Stomach (tissue), 9 donors: ENCODE data around the gene ANKRD34A. TPM values are rescaled to one million over a fixed set of nuclear protein-coding genes. Genes with fewer than 3 reads are reported as not detected.

Experiments used
- DNase-seq, 2 donors: peaks; one replicate each; pipeline versions ENCODE4 v3.0.0 to v3.0.0-alpha.2; 2013 to 2019
- H3K27ac ChIP-seq, 5 donors: fragments of 200-600 bp in 4 of 5; sonication (generic) in 4 of 5; one replicate each; pipeline ENCODE4 v1.5.1; 2013 to 2019; ENCODE audit warnings: mild to moderate bottlenecking in 1 of 5, moderate library complexity in 1 of 5
- H3K27me3 ChIP-seq, 3 donors: fragments of 200-600 bp; sonication (generic); one replicate each; pipeline ENCODE4 v1.5.1; 2017 to 2019; ENCODE audit warnings: mixed run types in 1 of 3
- H3K36me3 ChIP-seq, 4 donors: fragments of 200-600 bp; sonication (generic); 1 replicate in 3 of 4; 2 replicates in 1 of 4; pipeline ENCODE4 v1.5.1; 2016 to 2019
- H3K4me1 ChIP-seq, 4 donors: fragments of 200-600 bp; sonication (generic); one replicate each; pipeline ENCODE4 v1.5.1; 2016 to 2019
- H3K4me3 ChIP-seq, 4 donors: fragments of 200-600 bp; sonication (generic) in 3 of 4; one replicate each; pipeline ENCODE4 v1.5.1; 2016 to 2019; ENCODE audit warnings: mild to moderate bottlenecking in 1 of 4
- H3K9me3 ChIP-seq, 4 donors: fragments of 200-600 bp; sonication (generic); one replicate each; pipeline ENCODE4 v1.5.1; 2016 to 2019
- EP300 ChIP-seq: sonication (generic); formaldehyde crosslinking; IDR thresholded peaks from one replicate; pipeline ENCODE4 v1.6.1; 2017; ENCODE audit warnings: antibody characterized with exemption
- POLR2A ChIP-seq, 4 donors: fragments of 450-650 bp; IDR thresholded peaks; one replicate each; pipeline ENCODE4 v1.6.1; 2016; ENCODE audit warnings: antibody characterized with exemption in 4 of 4, control low read depth in 2 of 4, mild to moderate bottlenecking in 1 of 4, moderate library complexity in 1 of 4
- POLR2AphosphoS5 ChIP-seq, 3 donors: sonication (generic); formaldehyde crosslinking; IDR thresholded peaks; one replicate each; pipeline ENCODE4 v1.6.1; 2016; ENCODE audit warnings: antibody characterized with exemption in 3 of 3
- WGBS, 5 donors: extraction: QIAGEN DNeasy Blood & Tissue Kit in 3 of 5; methylation state at CpG; one replicate each; pipeline versions ENCODE4 v1.1.5 to v1.1.7; 2013 to 2018; 5-methylcytosine and 5-hydroxymethylcytosine counted together
- intact Hi-C: fragments of 100-400 bp; cut with DNase I; formaldehyde crosslinking; loops from one replicate; pipeline ENCODE4 v1.15.1; 2023; ENCODE audit warnings: low total_unique reads
- polyA plus RNA-seq, 3 donors: library from polyadenylated mRNA; stranded (reverse); fragments of 200-250 nt; gene quantifications; one replicate each; pipeline ENCODE4 v1.2.3, GENCODE V29; 2013
- total RNA-seq, 5 donors: library from RNA; depleted of rRNA; stranded (reverse); fragments of >200 nt; gene quantifications; one replicate each; pipeline versions ENCODE4 v1.1.0 to v1.2.3, GENCODE V29; 2014 to 2016
- TF ChIP-seq, protein P1 (sequence below), 7 experiments: fragments of 450-650 bp in 4 of 7; fragments of 200-600 bp in 3 of 7; sonication (generic) in 3 of 7; IDR thresholded peaks; one replicate each; pipeline ENCODE4 v1.5.1; 2016 to 2019; ENCODE audit warnings: antibody characterized with exemption in 7 of 7, control low read depth in 2 of 7, mild to moderate bottlenecking in 1 of 7
- donor health status: healthy with polysubstance abuse.
- donor health status: Bipolar disorder and iron deficiency.
- donor health status: healthy.

ANKRD34A gene
- total and polyA plus RNA-seq, 8 donors: 0.19 to 2.6 (median 0.73) TPM; not detected in 3

DNA sequence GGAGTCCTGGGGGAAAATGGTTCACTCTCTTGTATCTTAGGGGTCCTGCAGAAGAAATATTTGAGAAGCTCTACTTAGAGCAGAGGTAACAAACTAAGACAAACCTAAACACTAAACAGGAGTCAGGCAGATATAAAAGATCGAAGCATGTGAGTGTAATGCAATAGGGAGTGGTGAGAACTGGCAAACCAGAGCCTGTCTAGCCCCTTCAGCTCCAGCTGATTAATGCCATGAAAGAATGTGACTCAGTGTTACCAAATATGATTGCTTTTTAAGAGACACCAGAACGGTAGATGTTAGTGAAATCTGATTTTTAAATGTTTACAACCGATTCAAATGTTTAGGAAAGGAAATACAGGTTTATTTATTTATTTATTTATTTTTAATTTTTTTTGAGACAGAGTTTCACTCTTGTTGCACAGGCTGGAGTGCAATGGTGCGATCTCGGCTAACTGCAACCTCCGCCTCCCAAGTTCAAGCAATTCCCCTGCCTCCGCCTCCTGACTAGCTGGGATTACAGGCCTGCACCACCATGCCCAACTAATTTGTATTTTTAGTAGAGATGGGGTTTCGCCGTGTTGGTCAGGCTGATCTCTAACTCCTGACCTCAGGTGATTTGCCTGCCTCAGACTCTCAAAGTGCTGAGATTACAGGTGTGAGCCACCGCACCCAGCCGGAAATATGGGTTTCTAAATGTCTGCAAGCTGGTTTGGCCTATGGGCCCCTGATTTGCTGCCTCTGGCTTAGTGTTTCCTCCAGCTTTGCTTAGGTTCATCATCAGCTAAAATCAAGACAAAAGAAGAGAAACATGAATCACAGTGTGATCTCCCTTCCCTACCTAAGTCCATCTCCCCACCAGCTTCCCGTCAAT lies 19.8 kb upstream of the ANKRD34A start:
- Histone ChIP-seq H3K27me3 (no peaks in the 10 kb centered on the region), H3K4me1 (peaks cover 64 to 93% (median 78%) of the 10 kb centered on the region in 4 donors), H3K4me3 (peak overlapping the region in 1 of 4 donors; percentile 25), H3K36me3 (no peaks in the 10 kb centered on the region), H3K27ac (peak overlapping the region; percentile 54 to 100 (median 96)), H3K9me3 (no peaks in the 10 kb centered on the region)
- no peak for TF ChIP-seq POLR2A (IDR thresholded peaks at IDR 0.05)
- TF ChIP-seq EP300: no peak
- TF ChIP-seq, protein P1, sequence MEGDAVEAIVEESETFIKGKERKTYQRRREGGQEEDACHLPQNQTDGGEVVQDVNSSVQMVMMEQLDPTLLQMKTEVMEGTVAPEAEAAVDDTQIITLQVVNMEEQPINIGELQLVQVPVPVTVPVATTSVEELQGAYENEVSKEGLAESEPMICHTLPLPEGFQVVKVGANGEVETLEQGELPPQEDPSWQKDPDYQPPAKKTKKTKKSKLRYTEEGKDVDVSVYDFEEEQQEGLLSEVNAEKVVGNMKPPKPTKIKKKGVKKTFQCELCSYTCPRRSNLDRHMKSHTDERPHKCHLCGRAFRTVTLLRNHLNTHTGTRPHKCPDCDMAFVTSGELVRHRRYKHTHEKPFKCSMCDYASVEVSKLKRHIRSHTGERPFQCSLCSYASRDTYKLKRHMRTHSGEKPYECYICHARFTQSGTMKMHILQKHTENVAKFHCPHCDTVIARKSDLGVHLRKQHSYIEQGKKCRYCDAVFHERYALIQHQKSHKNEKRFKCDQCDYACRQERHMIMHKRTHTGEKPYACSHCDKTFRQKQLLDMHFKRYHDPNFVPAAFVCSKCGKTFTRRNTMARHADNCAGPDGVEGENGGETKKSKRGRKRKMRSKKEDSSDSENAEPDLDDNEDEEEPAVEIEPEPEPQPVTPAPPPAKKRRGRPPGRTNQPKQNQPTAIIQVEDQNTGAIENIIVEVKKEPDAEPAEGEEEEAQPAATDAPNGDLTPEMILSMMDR (IDR thresholded peaks at IDR 0.05): no peak
- no peak for TF ChIP-seq POLR2AphosphoS5 (IDR thresholded peaks at IDR 0.05)
- intact Hi-C loops: no loop called here
- peak in 1 of 2 donors; percentile 14 for DNase-seq
- 77 to 90% (median 83%) methylated on average over 11 to 12 of the region's 12 CpGs for WGBS, 5 donors

DNA sequence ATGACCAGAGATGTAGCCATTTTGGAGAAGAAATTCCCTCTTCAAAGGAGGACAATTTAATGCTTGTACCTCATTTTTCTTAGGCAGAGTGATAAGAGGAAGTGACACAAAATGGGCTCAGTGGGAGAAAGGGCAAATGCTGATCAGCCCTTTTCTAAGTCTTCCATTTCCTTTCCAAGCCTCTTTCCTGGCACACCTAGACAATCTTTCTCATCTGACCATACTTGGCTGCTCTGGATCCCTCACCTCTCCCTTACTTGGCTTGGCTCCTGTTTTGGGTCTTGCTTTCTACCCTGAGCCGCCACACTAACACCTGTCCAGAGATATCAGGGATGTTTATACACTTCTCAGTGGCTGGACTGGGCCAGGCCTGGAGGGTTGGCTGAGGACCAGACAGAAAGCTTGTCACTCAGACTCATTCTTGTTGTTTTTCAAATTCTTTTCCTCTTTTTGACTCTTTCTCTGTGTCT lies 18.9 kb upstream of the ANKRD34A start:
- 10 to 33% (median 28%) methylated on average over 1 of the region's 1 CpG for WGBS, 5 donors

DNA sequence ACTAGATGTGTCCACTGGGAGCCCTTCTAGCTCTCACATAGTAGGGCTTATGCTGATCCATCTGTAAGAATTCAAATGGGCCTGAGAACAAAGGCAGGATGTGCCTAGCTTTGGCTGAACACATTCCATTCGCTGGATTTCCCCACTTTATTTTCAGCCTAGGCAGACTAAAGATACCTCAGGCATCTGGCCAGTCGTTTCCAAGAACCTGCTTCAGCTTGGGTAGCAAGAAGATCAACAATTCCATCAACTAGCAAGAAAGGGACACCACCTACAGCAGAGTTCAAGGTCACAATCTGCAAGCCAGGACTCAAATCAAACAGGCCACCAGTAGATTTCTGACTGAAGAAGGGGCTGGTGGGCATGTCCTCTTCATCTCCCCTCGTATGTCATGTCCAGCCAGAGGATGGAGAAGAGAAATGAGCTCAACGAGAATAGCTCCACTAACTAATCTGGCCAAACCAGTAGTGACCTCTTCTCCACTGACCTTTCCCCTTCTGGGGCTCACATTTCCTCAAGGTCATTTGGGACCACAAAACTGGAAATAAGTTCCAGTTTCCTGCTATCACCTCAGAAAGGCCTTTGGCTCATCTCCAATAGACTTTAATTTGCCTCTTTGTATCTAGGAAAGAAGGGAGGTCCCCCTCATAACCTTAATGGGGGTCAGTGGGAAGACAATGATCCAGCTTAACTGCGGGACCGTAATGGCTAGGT lies 17.8 kb upstream of the ANKRD34A start:
- Histone ChIP-seq H3K36me3 (no peaks in the 10 kb centered on the region), H3K27me3 (no peaks in the 10 kb centered on the region), H3K4me3 (no peak overlapping the region), H3K4me1 (peaks cover 83 to 99% (median 93%) of the 10 kb centered on the region in 4 donors), H3K9me3 (no peaks in the 10 kb centered on the region), H3K27ac (peak overlapping the region; percentile 76 to 100 (median 96))
- no peak for TF ChIP-seq EP300
- peak; percentile 11 to 31 (median 15) for TF ChIP-seq POLR2AphosphoS5 (IDR thresholded peaks at IDR 0.05)
- TF ChIP-seq, protein P1 (IDR thresholded peaks at IDR 0.05): no peak
- WGBS, 5 donors: 55 to 73% (median 68%) methylated on average over 6 of the region's 6 CpGs
- intact Hi-C loops: no loop called here
- DNase-seq: peak; percentile 25 to 32

More for the DNA sequence above, 18.9 kb upstream of the ANKRD34A start:
- H3K4me3 ChIP-seq: no peak overlapping the region
- no peaks in the 10 kb centered on the region for H3K9me3 ChIP-seq
- DNase-seq: peak; percentile 66 to 88
- H3K36me3 ChIP-seq: no peaks in the 10 kb centered on the region
- H3K27ac ChIP-seq: peak overlapping the region; percentile 63 to 100 (median 96)
- no peaks in the 10 kb centered on the region for H3K27me3 ChIP-seq
- H3K4me1 ChIP-seq: peaks cover 72 to 97% (median 82%) of the 10 kb centered on the region in 4 donors
- TF ChIP-seq, protein P1 (IDR thresholded peaks at IDR 0.05): no peak
- TF ChIP-seq EP300 (no peak), POLR2A (IDR thresholded peaks at IDR 0.05) (no peak), POLR2AphosphoS5 (IDR thresholded peaks at IDR 0.05) (peak; percentile 37 to 88 (median 67))
- intact Hi-C loops: no loop called here

DNA sequence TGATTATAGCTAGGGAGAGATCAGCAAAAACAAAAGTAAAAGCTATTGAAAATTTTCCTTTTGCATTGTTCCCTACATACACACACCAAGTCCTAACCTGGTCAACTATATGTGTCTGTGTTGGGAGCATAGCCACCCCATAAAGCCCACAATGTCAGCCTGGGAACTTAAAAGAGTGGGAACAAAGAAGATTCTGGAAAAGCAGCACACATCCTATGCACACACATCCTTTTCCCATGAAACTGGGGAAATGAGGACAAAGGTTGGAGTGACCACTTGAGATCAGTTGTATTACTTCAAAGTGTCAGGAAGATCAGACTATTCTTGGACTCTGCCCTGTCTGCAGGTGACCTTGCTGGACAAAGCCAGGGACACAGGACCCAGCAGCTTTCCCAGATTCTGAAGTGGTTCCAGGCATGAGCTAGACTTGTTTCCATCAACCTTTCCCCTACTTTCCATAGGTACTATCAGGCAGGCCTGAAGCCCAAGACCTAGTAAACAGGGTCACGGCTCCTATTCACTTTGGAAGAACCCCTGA lies 16.2 kb upstream of the ANKRD34A start:
- intact Hi-C loops: no loop called here
- H3K36me3 ChIP-seq: peaks cover 0 to 5% (median 0%) of the 10 kb centered on the region in 4 donors
- TF ChIP-seq POLR2A (IDR thresholded peaks at IDR 0.05) (no peak), POLR2AphosphoS5 (IDR thresholded peaks at IDR 0.05) (no peak), EP300 (no peak)
- TF ChIP-seq, protein P1 (IDR thresholded peaks at IDR 0.05): no peak
- peak; percentile 42 to 48 for DNase-seq
- 65 to 82% (median 71%) methylated on average over 1 of the region's 1 CpG for WGBS, 5 donors
- no peak overlapping the region for H3K4me3 ChIP-seq
- peaks cover 73 to 87% (median 84%) of the 10 kb centered on the region in 4 donors for H3K4me1 ChIP-seq
- no peaks in the 10 kb centered on the region for H3K9me3 ChIP-seq
- H3K27ac ChIP-seq: peak overlapping the region; percentile 55 to 100 (median 96)
- no peaks in the 10 kb centered on the region for H3K27me3 ChIP-seq
